Measurements from ENCODE around the gene TMEM144.

DNA sequence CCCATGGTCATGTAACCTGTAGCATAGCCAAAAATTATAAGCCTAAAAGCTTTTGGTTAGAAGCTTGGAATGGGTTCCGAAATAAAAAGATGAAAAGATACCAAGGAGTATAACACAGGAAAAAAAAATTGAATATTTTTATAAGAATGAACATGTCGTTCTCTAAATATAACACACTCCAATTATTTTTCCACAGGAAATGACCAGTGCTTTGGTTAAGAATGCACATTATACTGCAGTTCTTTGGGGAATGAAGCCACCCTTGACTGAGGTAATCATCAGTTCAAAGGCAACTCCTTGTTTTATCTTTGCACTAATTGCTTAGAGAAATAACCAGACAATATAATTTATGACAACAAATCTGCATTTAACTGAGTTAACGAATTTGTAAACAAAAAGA lies 30.8 kb upstream of the TMEM144 start:
- TF ChIP-seq, protein P1, sequence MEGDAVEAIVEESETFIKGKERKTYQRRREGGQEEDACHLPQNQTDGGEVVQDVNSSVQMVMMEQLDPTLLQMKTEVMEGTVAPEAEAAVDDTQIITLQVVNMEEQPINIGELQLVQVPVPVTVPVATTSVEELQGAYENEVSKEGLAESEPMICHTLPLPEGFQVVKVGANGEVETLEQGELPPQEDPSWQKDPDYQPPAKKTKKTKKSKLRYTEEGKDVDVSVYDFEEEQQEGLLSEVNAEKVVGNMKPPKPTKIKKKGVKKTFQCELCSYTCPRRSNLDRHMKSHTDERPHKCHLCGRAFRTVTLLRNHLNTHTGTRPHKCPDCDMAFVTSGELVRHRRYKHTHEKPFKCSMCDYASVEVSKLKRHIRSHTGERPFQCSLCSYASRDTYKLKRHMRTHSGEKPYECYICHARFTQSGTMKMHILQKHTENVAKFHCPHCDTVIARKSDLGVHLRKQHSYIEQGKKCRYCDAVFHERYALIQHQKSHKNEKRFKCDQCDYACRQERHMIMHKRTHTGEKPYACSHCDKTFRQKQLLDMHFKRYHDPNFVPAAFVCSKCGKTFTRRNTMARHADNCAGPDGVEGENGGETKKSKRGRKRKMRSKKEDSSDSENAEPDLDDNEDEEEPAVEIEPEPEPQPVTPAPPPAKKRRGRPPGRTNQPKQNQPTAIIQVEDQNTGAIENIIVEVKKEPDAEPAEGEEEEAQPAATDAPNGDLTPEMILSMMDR (IDR thresholded peaks at IDR 0.05; ENCODE audit: low read length): no peak
- TF ChIP-seq EZH2 (optimal IDR thresholded peaks at IDR 0.05; ENCODE audit: low read depth, low read length): no peak
- no peak for TF ChIP-seq EZH2phosphoT487 (IDR thresholded peaks at IDR 0.05; ENCODE audit: low read length)
